Astrocyte (in vitro differentiated cells and primary cell): ENCODE data around the gene KCTD10. TPM values are rescaled to one million over a fixed set of nuclear protein-coding genes. Genes with fewer than 3 reads are reported as not detected.

Experiments
- DNase-seq: peaks from one replicate; pipeline ENCODE4 v3.0.0-alpha.2; 2010; ENCODE audit warnings: low read depth
- FAIRE-seq: peaks from 2 replicates; lab custom pipeline; 2011; peaks lifted over from hg19 to GRCh38; lab: Jason Lieb, UNC
- H2AFZ ChIP-seq: 2 replicates; pipeline ENCODE4 v1.6.0; 2012; ENCODE audit warnings: low read depth, low read length, inconsistent platforms
- H3K27ac ChIP-seq: 2 replicates; pipeline ENCODE4 v1.5.1; 2011; ENCODE audit warnings: low read depth, low read length, inconsistent platforms
- H3K27me3 ChIP-seq: 2 replicates; pipeline ENCODE4 v1.6.0; 2011; ENCODE audit warnings: low read length, inconsistent platforms; ENCODE audit not compliant: insufficient read depth
- H3K36me3 ChIP-seq: 2 replicates; pipeline ENCODE4 v1.5.1; 2011; ENCODE audit warnings: low read length, inconsistent platforms; ENCODE audit not compliant: insufficient read depth
- H3K4me1 ChIP-seq: 2 replicates; pipeline ENCODE4 v1.5.1; 2011; ENCODE audit warnings: low read length, inconsistent platforms; ENCODE audit not compliant: insufficient read depth
- H3K4me2 ChIP-seq: 2 replicates; pipeline ENCODE4 v1.6.0; 2012; ENCODE audit warnings: low read length, inconsistent platforms
- H3K4me3 ChIP-seq: 2 replicates; pipeline ENCODE4 v1.5.1; 2011; ENCODE audit warnings: low read depth, mild to moderate bottlenecking, low read length, inconsistent platforms; ENCODE audit not compliant: insufficient read depth
- H3K79me2 ChIP-seq: 2 replicates; pipeline ENCODE4 v1.6.0; 2012; ENCODE audit warnings: mild to moderate bottlenecking, low read length, inconsistent platforms; ENCODE audit not compliant: insufficient read depth
- H3K9ac ChIP-seq: 2 replicates; pipeline ENCODE4 v1.6.0; 2012; ENCODE audit warnings: mild to moderate bottlenecking, low read length, inconsistent platforms
- H3K9me3 ChIP-seq: 2 replicates; pipeline ENCODE4 v1.5.1; 2012; ENCODE audit warnings: low read depth, mild to moderate bottlenecking, low read length, inconsistent platforms; ENCODE audit not compliant: insufficient read depth
- H4K20me1 ChIP-seq: 2 replicates; pipeline ENCODE4 v1.6.0; 2012; ENCODE audit warnings: low read length, inconsistent platforms; ENCODE audit not compliant: insufficient read depth
- H3K27ac Mint-ChIP-seq: one replicate; pipeline ENCODE4 v1.8.0; 2021; ENCODE audit warnings: mild to moderate bottlenecking, mixed read lengths; ENCODE audit not compliant: unreplicated experiment
- H3K27me3 Mint-ChIP-seq: one replicate; pipeline ENCODE4 v1.8.0; 2021; ENCODE audit warnings: low read depth, mixed read lengths; ENCODE audit not compliant: unreplicated experiment
- H3K36me3 Mint-ChIP-seq: one replicate; pipeline ENCODE4 v1.8.0; 2021; ENCODE audit warnings: low read depth, mixed read lengths; ENCODE audit not compliant: unreplicated experiment
- H3K4me1 Mint-ChIP-seq: one replicate; pipeline ENCODE4 v1.8.0; 2021; ENCODE audit warnings: low read depth, mixed read lengths; ENCODE audit not compliant: unreplicated experiment
- H3K4me3 Mint-ChIP-seq: one replicate; pipeline ENCODE4 v1.8.0; 2021; ENCODE audit warnings: mild to moderate bottlenecking, moderate library complexity, mixed read lengths; ENCODE audit not compliant: unreplicated experiment
- H3K9me3 Mint-ChIP-seq: one replicate; pipeline ENCODE4 v1.8.0; 2021; ENCODE audit warnings: mild to moderate bottlenecking, mixed read lengths; ENCODE audit not compliant: unreplicated experiment
- EZH2 ChIP-seq: IDR thresholded peaks from 2 replicates; pipeline ENCODE4 v1.6.1; 2012; ENCODE audit warnings: mild to moderate bottlenecking, low read length, inconsistent platforms; ENCODE audit not compliant: insufficient read depth
- total RNA-seq: library from RNA; stranded (reverse); gene quantifications from 2 replicates; pipeline ENCODE4 v1.2.1, GENCODE V29; 2021
- TF ChIP-seq, protein P1 (sequence below): IDR thresholded peaks from 2 replicates; pipeline ENCODE4 v1.5.1; 2011; ENCODE audit warnings: low read depth, mild to moderate bottlenecking, inconsistent platforms, low read length, moderate library complexity; ENCODE audit not compliant: insufficient read depth

KCTD10 gene
- total RNA-seq, 1 donor from 2014 or later, result 118 TPM

DNA sequence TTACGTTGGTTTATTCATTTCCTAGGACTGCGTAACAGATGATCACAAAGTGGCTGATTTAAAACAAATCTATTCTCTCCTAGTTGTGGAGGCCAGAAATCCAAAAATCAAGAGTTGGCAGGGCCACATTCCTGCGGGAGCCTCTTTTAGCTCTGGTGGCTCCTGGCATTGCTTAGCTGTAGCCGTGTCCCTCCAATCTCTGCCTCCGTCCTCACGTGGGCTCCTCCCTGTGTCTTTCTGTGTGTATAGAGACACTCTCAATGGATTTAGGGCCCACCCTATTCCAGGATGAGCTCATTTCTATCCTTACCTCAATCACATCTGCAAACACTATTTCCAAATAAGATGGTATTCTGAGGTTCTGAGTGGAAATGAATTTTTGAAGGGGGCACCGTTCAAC, 42.5 kb downstream of the KCTD10 start:
- Mint-ChIP-seq H3K4me1 (no peaks in the 10 kb centered on the region), H3K27ac (no peak overlapping the region), H3K27me3 (no peaks in the 10 kb centered on the region), H3K36me3 (peaks cover 8% of the 10 kb centered on the region), H3K4me3 (no peak overlapping the region), H3K9me3 (peaks cover 2% of the 10 kb centered on the region)
- no peak overlapping the region for H3K9ac ChIP-seq
- H3K79me2 ChIP-seq, result no peaks in the 10 kb centered on the region
- no peaks in the 10 kb centered on the region for H3K36me3 ChIP-seq
- no peaks in the 10 kb centered on the region for H3K27me3 ChIP-seq
- H3K4me3 ChIP-seq, result no peak overlapping the region
- H3K4me1 ChIP-seq, result no peaks in the 10 kb centered on the region
- no peaks in the 10 kb centered on the region for H4K20me1 ChIP-seq
- DNase-seq (no peak), FAIRE-seq (no peak)
- no peaks in the 10 kb centered on the region for H3K9me3 ChIP-seq
- H2AFZ ChIP-seq, result no peak overlapping the region
- TF ChIP-seq, protein P1, sequence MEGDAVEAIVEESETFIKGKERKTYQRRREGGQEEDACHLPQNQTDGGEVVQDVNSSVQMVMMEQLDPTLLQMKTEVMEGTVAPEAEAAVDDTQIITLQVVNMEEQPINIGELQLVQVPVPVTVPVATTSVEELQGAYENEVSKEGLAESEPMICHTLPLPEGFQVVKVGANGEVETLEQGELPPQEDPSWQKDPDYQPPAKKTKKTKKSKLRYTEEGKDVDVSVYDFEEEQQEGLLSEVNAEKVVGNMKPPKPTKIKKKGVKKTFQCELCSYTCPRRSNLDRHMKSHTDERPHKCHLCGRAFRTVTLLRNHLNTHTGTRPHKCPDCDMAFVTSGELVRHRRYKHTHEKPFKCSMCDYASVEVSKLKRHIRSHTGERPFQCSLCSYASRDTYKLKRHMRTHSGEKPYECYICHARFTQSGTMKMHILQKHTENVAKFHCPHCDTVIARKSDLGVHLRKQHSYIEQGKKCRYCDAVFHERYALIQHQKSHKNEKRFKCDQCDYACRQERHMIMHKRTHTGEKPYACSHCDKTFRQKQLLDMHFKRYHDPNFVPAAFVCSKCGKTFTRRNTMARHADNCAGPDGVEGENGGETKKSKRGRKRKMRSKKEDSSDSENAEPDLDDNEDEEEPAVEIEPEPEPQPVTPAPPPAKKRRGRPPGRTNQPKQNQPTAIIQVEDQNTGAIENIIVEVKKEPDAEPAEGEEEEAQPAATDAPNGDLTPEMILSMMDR, result no peak
- TF ChIP-seq EZH2, result no peak
- no peak overlapping the region for H3K4me2 ChIP-seq
- H3K27ac ChIP-seq, result no peak overlapping the region

DNA sequence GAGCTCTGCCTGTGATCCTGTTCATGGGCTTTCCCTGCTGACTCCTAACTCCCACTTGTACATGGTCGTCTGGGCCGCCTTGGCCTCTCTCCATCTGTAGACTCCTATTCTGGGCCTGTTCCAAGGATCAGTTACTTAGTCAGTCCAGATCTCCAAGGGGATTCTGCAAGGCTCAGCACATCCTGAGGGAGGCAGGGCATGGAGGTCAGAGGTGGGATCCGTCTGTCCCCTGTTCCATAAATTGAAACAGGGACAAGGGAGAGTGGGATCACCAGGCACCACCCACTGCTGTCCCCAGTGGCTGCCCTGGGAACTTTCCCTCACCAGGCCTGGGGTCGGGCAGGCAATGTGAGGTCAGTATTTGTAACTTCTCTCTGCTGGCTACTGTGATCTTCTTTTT, 43.5 kb downstream of the KCTD10 start:
- TF ChIP-seq, protein P1, result no peak
- no peak for TF ChIP-seq EZH2
- H2AFZ ChIP-seq, result no peak overlapping the region
- H3K27me3 ChIP-seq, result no peaks in the 10 kb centered on the region
- FAIRE-seq, result no peak
- H3K4me2 ChIP-seq, result no peak overlapping the region
- no peak overlapping the region for H3K4me3 ChIP-seq
- H3K79me2 ChIP-seq, result no peaks in the 10 kb centered on the region
- Mint-ChIP-seq H3K27me3 (no peaks in the 10 kb centered on the region), H3K9me3 (peaks cover 2% of the 10 kb centered on the region), H3K36me3 (peaks cover 4% of the 10 kb centered on the region), H3K4me3 (no peak overlapping the region), H3K27ac (no peak overlapping the region), H3K4me1 (no peaks in the 10 kb centered on the region)
- H3K9ac ChIP-seq, result no peak overlapping the region
- H3K4me1 ChIP-seq, result no peaks in the 10 kb centered on the region
- no peaks in the 10 kb centered on the region for H4K20me1 ChIP-seq
- H3K36me3 ChIP-seq, result no peaks in the 10 kb centered on the region
- H3K9me3 ChIP-seq, result no peaks in the 10 kb centered on the region
- H3K27ac ChIP-seq, result no peak overlapping the region
- DNase-seq, result no peak

DNA sequence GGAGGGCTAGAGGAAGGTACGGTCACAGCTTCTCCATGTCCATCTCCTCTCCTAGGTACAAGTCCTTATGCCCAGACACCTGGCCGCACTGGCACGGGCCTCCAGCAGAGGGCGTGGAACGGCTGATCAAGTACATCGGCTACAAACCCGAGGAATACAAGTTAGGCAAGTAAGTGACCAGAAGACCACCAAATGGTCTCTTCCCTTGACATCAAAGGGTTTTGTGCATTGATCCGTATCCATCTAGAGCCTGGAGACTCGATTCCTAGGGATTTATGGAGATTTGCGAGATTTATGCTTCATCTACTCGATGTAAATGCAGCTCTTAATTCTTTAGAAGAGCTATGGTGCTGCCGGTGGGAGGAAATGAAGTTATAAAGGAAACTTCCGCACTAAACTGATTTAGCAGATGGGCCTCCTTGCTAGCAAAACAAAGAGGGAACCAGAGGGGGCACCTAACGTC, 44.2 kb downstream of the KCTD10 start:
- no peaks in the 10 kb centered on the region for H3K27me3 ChIP-seq
- no peak overlapping the region for H3K9ac ChIP-seq
- no peaks in the 10 kb centered on the region for H3K4me1 Mint-ChIP-seq
- H4K20me1 ChIP-seq, result no peaks in the 10 kb centered on the region
- H3K27ac Mint-ChIP-seq, result no peak overlapping the region
- H3K9me3 Mint-ChIP-seq, result peaks cover 2% of the 10 kb centered on the region
- H3K4me2 ChIP-seq, result no peak overlapping the region
- no peak overlapping the region for H3K27ac ChIP-seq
- H2AFZ ChIP-seq, result no peak overlapping the region
- no peaks in the 10 kb centered on the region for H3K27me3 Mint-ChIP-seq
- FAIRE-seq (no peak), DNase-seq (peak; percentile 56)
- H3K36me3 ChIP-seq, result no peaks in the 10 kb centered on the region
- H3K36me3 Mint-ChIP-seq, result no peaks in the 10 kb centered on the region
- no peak overlapping the region for H3K4me3 Mint-ChIP-seq
- H3K79me2 ChIP-seq, result no peaks in the 10 kb centered on the region
- H3K4me1 ChIP-seq, result no peaks in the 10 kb centered on the region
- TF ChIP-seq, protein P1, result peak; percentile 80
- no peak for TF ChIP-seq EZH2
- no peaks in the 10 kb centered on the region for H3K9me3 ChIP-seq
- no peak overlapping the region for H3K4me3 ChIP-seq
